ENCODE results near the gene TAF5L. TPM values are rescaled to one million over a fixed set of nuclear protein-coding genes. Genes with fewer than 3 reads are reported as not detected.

The TAF5L gene
- total and polyA plus RNA-seq, 4 donors: 7.7 to 24.3 (median 14.8) TPM

DNA sequence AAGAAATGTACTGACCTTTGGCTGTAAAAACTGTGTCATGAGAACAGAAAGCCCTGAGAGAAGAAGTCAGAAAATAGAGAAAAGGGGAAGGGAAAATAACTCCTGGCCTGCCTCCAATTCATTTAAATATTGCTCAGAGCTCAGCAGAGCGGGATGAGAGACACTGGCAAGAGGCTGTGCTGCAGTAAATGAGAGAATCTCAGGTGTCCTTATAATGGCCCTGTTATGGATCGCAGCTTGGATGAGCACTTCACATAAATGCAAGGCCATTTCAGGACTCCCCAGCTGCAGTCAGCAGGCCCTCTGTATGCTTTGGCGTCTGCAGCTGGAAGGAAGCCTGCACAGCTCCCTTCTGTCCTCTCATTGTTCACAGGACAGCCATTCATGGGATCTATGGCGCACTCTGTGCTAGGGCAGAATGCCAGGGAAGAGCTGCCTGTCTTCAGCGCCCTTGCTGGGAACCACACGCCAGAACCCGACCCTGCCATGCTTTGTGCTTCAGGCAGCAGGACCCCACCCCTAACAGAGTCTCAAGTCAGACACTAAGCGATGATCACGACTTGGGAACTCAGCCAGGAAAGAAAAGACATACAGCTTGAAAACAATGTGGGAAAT is 46.8 kb downstream of the TAF5L start:
- 35 to 44% methylated on average over 9 of the region's 9 CpGs for WGBS, 2 donors
- H3K27me3 ChIP-seq (ENCODE audit: control insufficient read depth in 3 of 3, insufficient read depth in 3 of 3, low read length in 2 of 3): no peaks in the 10 kb centered on the region
- H3K4me3 ChIP-seq: no peak overlapping the region
- peaks cover 0 to 17% (median 2%) of the 10 kb centered on the region in 5 donors for H3K4me1 ChIP-seq (ENCODE audit: control insufficient read depth in 5 of 5, insufficient read depth in 5 of 5, low read length in 5 of 5)
- peak overlapping the region in 1 of 2 donors; percentile 4 for H3K9ac ChIP-seq (ENCODE audit: insufficient read depth in 1 of 2, low read length in 2 of 2)
- TF ChIP-seq, protein P1, sequence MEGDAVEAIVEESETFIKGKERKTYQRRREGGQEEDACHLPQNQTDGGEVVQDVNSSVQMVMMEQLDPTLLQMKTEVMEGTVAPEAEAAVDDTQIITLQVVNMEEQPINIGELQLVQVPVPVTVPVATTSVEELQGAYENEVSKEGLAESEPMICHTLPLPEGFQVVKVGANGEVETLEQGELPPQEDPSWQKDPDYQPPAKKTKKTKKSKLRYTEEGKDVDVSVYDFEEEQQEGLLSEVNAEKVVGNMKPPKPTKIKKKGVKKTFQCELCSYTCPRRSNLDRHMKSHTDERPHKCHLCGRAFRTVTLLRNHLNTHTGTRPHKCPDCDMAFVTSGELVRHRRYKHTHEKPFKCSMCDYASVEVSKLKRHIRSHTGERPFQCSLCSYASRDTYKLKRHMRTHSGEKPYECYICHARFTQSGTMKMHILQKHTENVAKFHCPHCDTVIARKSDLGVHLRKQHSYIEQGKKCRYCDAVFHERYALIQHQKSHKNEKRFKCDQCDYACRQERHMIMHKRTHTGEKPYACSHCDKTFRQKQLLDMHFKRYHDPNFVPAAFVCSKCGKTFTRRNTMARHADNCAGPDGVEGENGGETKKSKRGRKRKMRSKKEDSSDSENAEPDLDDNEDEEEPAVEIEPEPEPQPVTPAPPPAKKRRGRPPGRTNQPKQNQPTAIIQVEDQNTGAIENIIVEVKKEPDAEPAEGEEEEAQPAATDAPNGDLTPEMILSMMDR (IDR thresholded peaks at IDR 0.05; ENCODE audit: control extremely low read depth, extremely low read depth): no peak
- no peaks in the 10 kb centered on the region for H3K9me3 ChIP-seq (ENCODE audit: control insufficient read depth in 4 of 4, insufficient read depth in 3 of 4, low read length in 3 of 4)
- no peaks in the 10 kb centered on the region for H3K36me3 ChIP-seq (ENCODE audit: control insufficient read depth in 4 of 4, insufficient read depth in 4 of 4, low read length in 4 of 4)
- ATAC-seq (ENCODE audit: insufficient read depth, low FRiP score) (peak; percentile 47), DNase-seq (peak; percentile 72 to 88 (median 82))
- peak overlapping the region in 1 of 2 donors; percentile 43 for H3K27ac ChIP-seq (ENCODE audit: low read depth in 1 of 2, low read length in 1 of 2)

- no peaks in the 10 kb centered on the region for H3K27me3 ChIP-seq (ENCODE audit: control insufficient read depth in 3 of 3, insufficient read depth in 3 of 3, low read length in 2 of 3)
- no peak for DNase-seq
- H3K27ac ChIP-seq (ENCODE audit: low read depth in 1 of 2, low read length in 1 of 2): peak overlapping the region in 1 of 2 donors; percentile 13
- TF ChIP-seq, protein P1 (IDR thresholded peaks at IDR 0.05; ENCODE audit: control extremely low read depth, extremely low read depth): no peak
- H3K36me3 ChIP-seq (ENCODE audit: control insufficient read depth in 4 of 4, insufficient read depth in 4 of 4, low read length in 4 of 4): no peaks in the 10 kb centered on the region
- no peaks in the 10 kb centered on the region for H3K9me3 ChIP-seq (ENCODE audit: control insufficient read depth in 4 of 4, insufficient read depth in 3 of 4, low read length in 3 of 4)
- no peak overlapping the region for H3K9ac ChIP-seq (ENCODE audit: insufficient read depth in 1 of 2, low read length in 2 of 2)
- WGBS, 2 donors: 65 to 74% methylated on average over 12 to 14 of the region's 14 CpGs
- ATAC-seq (ENCODE audit: insufficient read depth, low FRiP score): no peak
- peaks cover 0 to 17% (median 2%) of the 10 kb centered on the region in 5 donors for H3K4me1 ChIP-seq (ENCODE audit: control insufficient read depth in 5 of 5, insufficient read depth in 5 of 5, low read length in 5 of 5)
- no peak overlapping the region for H3K4me3 ChIP-seq
Observed at GRCh38 chr1:229578168-229579058, 47.5 kb downstream of the TAF5L start.

GRCh38 chr1:229574679-229575442 is 51.1 kb downstream of the TAF5L start:
- no peaks in the 10 kb centered on the region for H3K27me3 ChIP-seq (ENCODE audit: control insufficient read depth in 3 of 3, insufficient read depth in 3 of 3, low read length in 2 of 3)
- TF ChIP-seq, protein P1 (IDR thresholded peaks at IDR 0.05; ENCODE audit: control extremely low read depth, extremely low read depth): no peak
- DNase-seq (no peak), ATAC-seq (ENCODE audit: insufficient read depth, low FRiP score) (no peak)
- H3K4me3 ChIP-seq: no peak overlapping the region
- WGBS, 2 donors: 92 to 95% methylated on average over 6 of the region's 6 CpGs
- H3K9me3 ChIP-seq (ENCODE audit: control insufficient read depth in 4 of 4, insufficient read depth in 3 of 4, low read length in 3 of 4): no peaks in the 10 kb centered on the region
- H3K4me1 ChIP-seq (ENCODE audit: control insufficient read depth in 5 of 5, insufficient read depth in 5 of 5, low read length in 5 of 5): peaks cover 0 to 13% (median 0%) of the 10 kb centered on the region in 5 donors
- no peaks in the 10 kb centered on the region for H3K36me3 ChIP-seq (ENCODE audit: control insufficient read depth in 4 of 4, insufficient read depth in 4 of 4, low read length in 4 of 4)
- H3K27ac ChIP-seq (ENCODE audit: low read depth in 1 of 2, low read length in 1 of 2): no peak overlapping the region
- no peak overlapping the region for H3K9ac ChIP-seq (ENCODE audit: insufficient read depth in 1 of 2, low read length in 2 of 2)
